Measurements from ENCODE around the gene GPNMB.
"Not testable (repeated sequence)": the region's sequence is repeated elsewhere in the genome, so short reads cannot be mapped to it uniquely, and the experiment has no call there.

Gene GPNMB

GRCh38 chr7:23246555-23246954 is at the start of gene GPNMB:
TSS of gene GPNMB (plus strand) at chr7:23246775. CDS start at chr7:23246858, 83 bp downstream.
- peak; percentile 86 for DNase-seq (ENCODE audit: low read depth)

GRCh38 chr7:23197745-23198144 is 48.8 kb upstream of the GPNMB start:
- not testable (repeated sequence) for DNase-seq (ENCODE audit: low read depth)

- DNase-seq (ENCODE audit: low read depth) = no peak
These were observed 46.2 kb upstream of the GPNMB start for GRCh38 chr7:23200331-23200730.

GRCh38 chr7:23204241-23204640 is 42.3 kb upstream of the GPNMB start:
- no peak for DNase-seq (ENCODE audit: low read depth)

GRCh38 chr7:23205577-23205908 is 41.0 kb upstream of the GPNMB start:
- DNase-seq (ENCODE audit: low read depth) = no peak

DNA sequence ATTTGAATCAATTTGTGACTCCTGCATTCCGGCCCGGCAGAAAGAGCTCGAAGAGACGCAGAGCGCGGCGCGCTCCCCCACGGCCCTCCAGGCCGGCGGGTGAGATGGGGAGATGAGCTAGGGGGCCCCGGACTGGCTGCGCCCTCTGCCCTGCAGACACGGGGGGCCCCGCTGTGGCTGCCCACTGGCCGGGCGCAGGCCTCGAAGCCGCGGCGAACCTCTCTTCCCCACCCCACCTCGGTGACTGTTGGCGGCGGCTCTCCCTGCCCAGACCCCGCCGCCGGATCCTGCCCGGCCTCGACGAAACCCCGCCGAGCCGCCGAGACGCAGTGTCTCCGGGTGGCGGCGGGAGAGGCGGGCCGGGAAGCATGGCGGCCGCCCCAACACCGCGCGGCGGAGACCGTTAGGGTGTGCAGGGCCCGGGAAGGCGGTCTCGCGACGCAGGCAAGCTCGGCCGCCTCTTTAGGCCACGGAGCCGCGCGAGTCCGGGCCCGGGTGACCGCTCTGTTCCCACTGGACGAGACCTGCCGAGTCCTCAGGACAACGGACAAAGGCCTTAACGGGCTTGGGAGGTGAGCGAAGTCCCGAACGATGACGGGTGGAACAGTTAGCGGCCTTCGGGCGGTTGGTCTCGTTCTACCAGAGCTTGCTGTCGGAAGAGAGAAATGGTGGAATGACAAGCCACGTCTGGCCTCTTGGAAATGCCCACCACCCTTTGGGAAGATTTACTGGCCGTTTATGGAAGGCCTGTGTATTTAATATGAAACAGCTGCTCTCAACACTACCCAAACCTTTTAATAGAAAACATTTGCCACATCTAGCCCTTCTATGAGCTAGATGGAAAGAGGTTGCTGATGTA is 40.4 kb upstream of the GPNMB start:
- DNase-seq (ENCODE audit: low read depth) = no peak

DNA sequence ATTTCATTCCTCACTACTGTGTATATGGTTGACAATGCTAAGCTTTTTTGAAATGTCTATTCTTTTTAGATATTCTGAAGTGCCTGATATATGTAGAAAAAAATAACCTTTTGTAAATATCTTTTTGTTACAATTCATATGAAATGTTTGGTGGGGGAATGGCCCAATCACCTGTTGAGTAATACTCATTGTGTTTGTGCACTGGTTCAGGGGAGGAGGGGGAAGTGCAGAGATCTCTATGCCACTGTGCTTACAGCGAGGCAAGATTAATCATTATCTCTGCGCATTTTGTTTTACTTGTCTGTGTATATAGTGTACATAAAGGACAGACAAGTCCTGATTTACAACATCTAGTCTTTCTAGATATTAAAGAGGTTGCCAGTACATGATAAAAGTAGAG is 39.6 kb upstream of the GPNMB start:
- DNase-seq (ENCODE audit: low read depth) = no peak

DNA sequence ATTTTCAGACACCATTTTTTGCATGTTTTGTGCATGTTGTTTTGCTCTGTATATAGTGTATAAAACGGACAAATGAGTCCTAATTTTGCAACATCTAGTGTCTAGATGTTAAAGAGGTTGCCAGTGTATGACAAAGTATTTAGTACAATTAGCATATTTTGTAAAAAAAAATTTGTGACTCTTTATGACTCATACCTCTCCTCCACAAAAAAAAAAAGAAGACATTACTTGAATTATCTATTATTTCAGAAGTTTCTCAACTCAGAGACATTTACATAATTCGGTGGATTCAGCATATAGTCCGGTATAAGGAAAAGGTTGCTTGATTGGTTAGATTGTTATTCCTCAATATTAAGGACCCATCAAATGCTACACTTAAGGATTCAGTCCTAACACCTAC is 38.7 kb upstream of the GPNMB start:
- no peak for DNase-seq (ENCODE audit: low read depth)

GRCh38 chr7:23208316-23208715 is 38.3 kb upstream of the GPNMB start:
- DNase-seq (ENCODE audit: low read depth) = no peak

GRCh38 chr7:23210506-23210905 is 36.1 kb upstream of the GPNMB start:
- no peak for DNase-seq (ENCODE audit: low read depth)

GRCh38 chr7:23211589-23211988 is 35.0 kb upstream of the GPNMB start:
- DNase-seq (ENCODE audit: low read depth) = no peak

DNA sequence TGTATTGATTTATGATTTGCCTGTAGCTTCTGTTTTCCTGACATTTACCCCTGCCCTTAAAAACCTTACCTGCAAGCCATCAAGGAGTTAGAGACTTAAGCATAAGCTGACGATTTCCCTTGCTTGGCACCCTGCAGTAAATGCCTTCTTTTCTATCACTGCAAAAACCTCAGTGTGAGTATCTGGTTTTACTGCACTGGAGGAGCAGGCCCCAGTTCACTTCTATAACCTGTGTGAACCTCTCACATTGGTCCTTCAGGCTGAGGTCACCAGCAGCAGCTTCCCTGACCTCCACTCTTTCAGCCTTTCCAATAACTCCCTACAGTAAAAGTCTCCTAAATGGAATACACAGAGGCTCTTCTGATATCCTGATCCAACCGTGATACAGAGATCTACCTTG is 34.2 kb upstream of the GPNMB start:
- DNase-seq (ENCODE audit: low read depth) = no peak

GRCh38 chr7:23212841-23213240 is 33.7 kb upstream of the GPNMB start:
- no peak for DNase-seq (ENCODE audit: low read depth)

GRCh38 chr7:23213755-23214154 is 32.8 kb upstream of the GPNMB start:
- no peak for DNase-seq (ENCODE audit: low read depth)

DNA sequence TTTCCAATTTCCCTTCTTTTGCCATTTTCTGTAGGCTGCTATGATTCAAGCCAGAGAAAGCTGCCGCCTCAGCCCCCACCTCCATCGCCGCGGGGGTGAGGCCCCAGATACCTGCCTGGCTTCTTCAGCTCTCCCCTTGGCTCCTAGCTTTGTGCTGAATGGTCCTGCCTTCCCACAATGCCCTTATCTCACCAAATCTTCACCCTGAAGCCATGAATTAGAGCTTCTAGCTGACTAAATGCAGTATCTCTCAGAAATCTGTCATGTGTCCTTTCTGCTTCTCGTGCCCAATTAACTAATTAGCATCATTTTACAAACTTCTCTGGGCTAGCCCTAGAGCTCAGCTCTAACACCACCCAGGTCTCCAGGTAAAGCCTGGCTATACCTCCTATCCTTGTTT is 32.2 kb upstream of the GPNMB start:
- no peak for DNase-seq (ENCODE audit: low read depth)

GRCh38 chr7:23214938-23215337 is 31.6 kb upstream of the GPNMB start:
- DNase-seq (ENCODE audit: low read depth) = no peak

DNA sequence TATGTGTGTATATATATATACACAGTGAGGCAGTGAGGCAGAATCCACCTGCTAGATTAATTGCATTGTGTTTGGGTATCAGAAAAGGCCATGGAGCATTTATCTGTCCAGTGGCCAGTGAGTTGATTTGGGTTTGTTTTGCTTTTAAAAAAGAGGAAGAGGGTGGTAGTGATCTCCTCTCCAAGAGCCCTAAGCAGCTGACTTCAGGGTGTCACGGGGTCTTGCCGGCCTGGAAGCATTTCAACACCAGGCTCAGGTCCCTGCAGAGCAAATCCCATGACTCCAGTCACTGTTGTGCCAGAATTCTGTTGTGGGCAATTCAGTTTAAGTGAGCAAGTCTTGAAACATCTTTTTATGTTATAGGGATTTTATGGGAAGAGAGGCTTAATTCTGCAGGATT is 30.6 kb upstream of the GPNMB start:
- DNase-seq (ENCODE audit: low read depth) = no peak

DNA sequence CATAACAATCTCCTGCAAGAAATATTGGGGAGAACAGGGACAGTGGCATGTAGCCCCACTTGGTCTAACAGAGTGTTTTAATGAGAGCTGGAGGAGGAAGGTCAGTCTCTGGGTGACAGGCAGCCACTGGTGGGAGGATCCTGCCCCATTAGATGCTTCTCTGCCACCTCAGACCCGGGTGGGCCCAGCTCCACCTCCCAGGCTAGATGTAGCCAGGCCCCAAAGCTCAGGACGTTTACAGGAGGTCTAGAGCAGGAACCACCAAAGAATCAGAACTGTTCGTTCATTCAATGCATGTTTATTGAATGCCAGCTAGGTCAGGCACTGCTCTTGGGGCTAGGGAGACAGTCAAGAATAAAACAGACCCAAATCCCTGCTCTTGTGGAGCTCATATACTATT is 28.4 kb upstream of the GPNMB start:
- DNase-seq (ENCODE audit: low read depth) = no peak

- no peak for DNase-seq (ENCODE audit: low read depth)
These were observed 25.8 kb upstream of the GPNMB start for GRCh38 chr7:23220690-23221305.

DNA sequence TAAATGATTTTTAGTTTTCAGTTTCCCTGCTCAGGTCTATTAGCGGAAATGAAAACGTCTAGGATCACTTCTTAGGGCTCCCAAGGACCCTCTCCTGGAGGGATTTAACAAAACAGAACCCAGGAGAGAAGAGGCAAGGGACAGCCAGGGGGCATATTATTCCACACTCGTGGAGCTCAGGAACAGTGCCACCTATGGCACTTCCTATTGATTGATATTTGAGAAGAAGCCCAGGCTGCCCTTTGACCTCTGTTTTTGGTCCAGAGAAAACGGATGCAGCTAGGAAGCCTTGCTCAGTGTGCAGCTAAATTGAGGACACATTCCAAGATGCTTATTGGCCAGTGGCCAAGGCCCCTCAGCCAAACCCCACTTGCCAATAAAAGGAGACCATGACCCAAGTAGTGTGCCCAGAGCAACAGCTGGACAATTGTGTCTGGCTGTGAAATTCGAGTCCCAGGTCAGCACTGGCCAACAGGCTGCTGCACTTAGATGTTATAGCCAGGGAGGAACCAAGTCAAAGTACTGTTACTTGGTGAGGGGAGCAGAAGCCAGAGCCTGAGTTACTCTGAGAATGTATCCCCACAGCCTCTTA is 24.0 kb upstream of the GPNMB start:
- no peak for DNase-seq (ENCODE audit: low read depth)

- not testable (repeated sequence) for DNase-seq (ENCODE audit: low read depth)
These were observed 22.2 kb upstream of the GPNMB start for GRCh38 chr7:23224364-23224763.

GRCh38 chr7:23226844-23227450 is 19.6 kb upstream of the GPNMB start:
- DNase-seq (ENCODE audit: low read depth) = no peak

- no peak for DNase-seq (ENCODE audit: low read depth)
These were observed 18.2 kb upstream of the GPNMB start for GRCh38 chr7:23228412-23228811.

Data from GM04504 (cell line).